HG03558 (cell line): Measurements from ENCODE around the gene TSPAN9.

Source experiments
- ATAC-seq: cut with Tn5 transposase; IDR thresholded peaks from one replicate; pipeline ENCODE4 v1.9.1; 2021; ENCODE audit warnings: moderate number of reproducible peaks; ENCODE audit not compliant: unreplicated experiment; ENCODE audit errors: extremely low read depth

Gene TSPAN9

DNA sequence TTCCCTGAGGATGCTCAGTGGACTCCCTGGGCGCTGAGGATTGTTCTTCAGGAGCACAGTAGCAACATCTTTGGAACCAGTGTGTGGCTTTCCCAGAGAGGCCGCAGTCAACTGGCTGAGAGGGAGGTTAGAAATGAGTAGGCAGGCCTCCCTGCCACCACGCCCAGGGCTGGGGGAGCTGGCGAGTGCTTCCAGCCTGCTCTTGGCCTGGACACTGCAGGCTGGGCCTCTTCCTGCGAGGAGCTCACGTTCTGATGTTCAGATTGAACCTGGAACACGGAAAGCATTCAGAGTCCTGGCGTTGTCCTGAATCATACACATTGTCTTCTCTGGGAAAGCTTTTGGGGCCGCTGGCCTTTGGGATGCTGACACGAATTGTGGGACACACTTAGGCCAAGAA is 15.6 kb downstream of the TSPAN9 start:
- no peak for ATAC-seq

GRCh38 chr12:3097186-3097804 is 20.1 kb downstream of the TSPAN9 start:
- ATAC-seq: no peak

DNA sequence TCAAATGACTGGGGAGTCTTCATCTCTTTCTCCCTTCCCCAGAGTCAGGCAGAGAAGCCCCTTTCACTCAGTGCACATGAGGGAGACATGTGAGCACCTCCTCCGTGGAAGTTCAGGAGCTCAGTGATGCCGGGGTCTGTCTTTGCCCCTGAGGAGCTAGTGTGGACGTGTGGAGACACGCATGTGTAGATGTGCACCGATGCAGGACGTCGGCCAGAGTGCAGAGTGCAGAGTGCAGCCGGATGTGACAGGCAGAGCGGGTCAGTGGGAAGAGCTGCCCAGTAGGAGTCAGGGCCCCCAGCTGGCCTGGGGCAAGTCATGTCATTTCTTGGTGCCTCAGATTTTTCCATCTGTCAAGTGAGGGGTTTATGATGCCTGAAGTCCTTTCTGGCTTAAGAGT is 20.7 kb downstream of the TSPAN9 start:
- ATAC-seq: no peak

DNA sequence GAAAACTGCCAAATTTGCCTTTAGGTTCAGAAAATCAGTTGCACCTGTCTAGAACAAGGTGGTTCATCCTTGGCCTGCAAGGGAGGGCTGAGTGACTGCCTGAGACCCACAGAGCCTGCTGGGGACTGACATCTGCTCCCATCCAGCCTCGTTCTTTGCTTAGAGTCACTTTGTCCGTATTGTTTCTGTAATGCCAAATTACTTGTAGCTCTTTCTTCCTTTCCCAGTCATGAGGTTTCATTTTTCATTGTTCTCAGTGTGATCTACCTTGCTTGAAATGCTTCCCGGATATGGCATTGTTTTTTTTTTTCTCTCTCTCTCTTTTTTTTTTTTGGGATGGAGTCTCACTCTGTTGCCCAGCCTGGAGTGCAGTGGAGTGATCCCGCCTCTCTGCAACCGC is 21.3 kb downstream of the TSPAN9 start:
- no peak for ATAC-seq

DNA sequence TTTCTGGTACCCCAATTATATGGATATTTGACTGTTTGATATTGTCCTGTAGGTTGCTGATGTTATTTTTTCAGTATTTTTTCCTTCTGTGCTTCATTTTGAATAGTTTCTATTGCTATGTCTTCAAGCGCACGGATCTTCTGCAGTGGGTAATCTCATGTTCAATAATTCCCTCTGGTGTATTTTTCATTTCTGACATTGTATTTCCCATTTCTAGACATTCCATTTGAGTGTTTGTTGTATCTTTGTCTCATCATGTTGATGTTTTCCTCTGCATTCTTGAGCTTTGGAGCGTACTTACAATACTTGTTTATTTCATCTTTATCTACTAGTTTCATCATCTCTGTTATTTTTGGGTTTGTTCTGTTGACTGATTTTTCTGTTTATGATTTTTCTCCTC is 22.0 kb downstream of the TSPAN9 start:
- no peak for ATAC-seq

DNA sequence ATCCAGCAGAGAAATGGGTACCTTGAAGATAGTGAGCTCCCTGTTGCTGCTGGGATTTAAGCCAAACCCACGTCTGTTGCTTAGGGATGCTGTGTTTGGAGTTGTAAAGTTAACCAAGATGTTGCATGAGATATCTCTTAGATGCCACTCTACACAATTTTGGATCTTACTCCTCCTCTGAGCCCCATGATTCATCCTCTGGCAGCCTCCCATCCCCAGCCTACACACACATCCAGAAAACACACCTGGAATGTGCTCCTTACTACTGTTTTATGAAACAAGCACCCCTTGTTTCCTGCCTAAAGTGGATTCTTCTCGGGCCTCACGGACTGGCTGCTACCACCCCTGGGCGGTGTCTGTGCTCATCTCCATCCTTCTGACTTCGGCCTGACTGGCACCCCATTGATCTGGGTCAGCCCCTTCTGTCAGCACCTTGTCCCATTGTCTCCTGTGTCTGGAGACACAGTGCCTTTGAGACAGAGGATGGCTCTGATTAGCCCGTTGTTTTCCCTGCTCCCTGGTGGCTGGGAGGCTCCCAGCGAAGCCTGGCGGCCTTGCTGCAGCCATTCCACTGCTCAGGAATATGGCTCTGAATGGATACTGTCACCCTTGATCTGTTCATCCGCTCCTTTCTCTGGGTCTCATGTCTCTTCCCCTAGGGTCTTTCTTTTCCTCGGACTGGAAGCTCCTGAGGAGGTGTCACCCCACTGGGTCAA is 24.3 kb downstream of the TSPAN9 start:
- ATAC-seq: no peak

DNA sequence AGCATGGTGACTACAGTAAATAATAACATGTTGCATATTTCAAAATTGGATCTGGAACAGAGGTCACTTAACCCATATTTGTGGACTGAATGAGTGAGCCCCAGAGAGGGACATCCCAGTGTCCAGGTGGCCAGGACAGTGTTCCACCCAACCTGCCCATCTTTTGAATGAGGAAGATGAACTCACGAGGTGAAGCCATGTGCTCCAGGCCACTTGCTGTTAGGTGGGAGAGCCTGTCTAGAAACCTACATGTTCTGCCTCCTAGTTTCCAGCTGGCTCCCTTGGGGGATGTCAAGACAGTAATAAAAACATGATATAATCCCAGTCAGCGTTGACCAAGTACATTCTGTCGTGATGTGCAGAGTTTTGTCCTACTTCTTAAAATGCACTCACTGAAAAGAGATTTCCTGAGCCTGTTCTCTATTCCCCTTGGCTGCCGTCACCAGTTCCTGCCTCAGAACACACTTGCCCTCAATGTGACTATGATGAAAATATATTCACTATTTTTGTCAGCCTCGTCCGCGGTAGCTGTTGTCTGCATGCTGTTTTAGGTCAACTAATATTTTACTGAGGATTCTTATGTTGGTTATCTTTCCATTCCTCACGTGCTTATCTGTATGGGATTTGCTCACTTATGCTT is 25.7 kb downstream of the TSPAN9 start:
- no peak for ATAC-seq

DNA sequence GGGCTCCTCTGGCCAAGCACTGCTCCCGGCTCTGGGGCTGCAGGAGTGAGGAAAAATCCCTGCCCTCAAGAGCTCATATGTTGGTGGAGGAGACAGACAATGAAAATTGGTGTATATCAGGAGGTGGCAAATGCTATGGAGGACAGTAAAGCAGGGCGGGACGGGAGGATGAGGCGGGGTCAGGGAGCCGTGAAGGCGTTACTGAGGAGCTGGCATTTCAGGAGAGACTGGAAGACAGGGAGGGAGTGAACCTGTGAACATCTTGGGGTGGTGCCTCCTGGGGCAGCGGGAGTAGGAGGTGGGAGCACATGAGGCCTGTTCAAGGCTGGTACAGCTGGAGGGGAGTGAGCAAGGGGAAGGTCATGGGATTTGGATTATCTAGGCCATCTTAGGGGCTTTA is 26.6 kb downstream of the TSPAN9 start:
- no peak for ATAC-seq

GRCh38 chr12:3105690-3106479 is 28.7 kb downstream of the TSPAN9 start:
- no peak for ATAC-seq

GRCh38 chr12:3106579-3106978 is 29.4 kb downstream of the TSPAN9 start:
- ATAC-seq: no peak

DNA sequence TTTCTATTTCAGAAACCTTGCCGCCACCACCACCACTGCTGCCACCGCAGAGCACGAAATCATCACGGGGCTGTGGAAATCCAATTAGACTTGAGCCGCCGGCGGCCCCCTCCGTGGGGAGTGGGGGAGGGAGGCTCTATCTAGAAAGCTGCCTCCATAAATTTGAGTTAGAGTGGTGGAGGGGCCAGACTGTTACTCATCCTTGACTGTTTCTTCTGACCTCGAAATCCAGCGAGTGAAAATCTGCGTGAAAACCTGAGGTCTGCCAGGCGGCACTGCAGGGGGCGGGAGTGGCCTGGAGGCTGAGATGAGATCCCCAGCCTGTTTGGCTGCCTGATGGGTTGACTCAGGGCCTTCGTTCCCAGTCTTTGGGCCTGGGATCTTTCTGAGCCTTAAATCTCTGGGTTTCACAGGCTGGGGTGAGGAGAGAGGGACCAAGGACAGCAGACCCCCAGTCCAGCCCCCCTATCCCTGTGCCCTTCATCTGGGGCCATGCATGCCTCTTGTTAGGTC is 29.9 kb downstream of the TSPAN9 start:
- no peak for ATAC-seq

- no peak for ATAC-seq
Observed at GRCh38 chr12:3107954-3108353, 30.8 kb downstream of the TSPAN9 start.

DNA sequence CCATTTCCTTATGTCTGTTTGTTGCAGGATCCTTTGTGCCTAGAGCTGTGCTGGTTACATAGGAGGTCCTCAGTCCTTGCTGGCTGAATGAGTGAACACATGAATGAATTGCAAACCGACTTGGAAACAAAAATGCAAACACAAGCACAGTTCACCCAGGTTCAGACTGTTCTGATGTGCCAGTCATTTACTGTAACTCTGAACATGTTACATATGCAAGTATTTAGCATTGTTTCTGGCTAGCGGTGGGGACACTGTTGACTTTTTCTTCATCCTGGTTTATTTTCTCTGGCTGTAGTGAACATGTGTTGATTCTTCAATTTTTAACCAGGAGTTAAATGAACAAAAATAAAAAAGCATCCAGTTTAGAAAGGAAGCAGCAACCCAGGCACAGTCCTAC is 33.4 kb downstream of the TSPAN9 start:
- ATAC-seq: no peak

GRCh38 chr12:3113671-3114325 is 36.6 kb downstream of the TSPAN9 start:
- ATAC-seq: no peak

DNA sequence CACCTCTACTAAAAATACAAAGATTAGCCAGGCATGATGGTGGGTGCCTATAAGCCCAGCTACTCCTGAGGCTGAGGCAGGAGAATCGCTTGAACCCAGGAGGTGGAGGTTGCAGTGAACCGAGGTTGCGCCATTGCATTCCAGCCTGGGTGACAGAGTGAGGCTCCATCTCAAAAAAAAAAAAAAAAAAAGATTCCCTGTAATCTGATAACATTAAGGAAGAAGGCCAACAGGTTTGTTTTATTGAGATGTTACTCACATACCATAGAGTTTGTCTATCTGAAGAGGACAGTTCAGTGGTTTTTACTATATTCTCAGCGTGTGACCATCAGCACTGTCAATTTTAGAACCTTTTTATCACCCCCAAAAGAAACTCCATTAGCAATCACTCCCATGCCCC is 37.5 kb downstream of the TSPAN9 start:
- no peak for ATAC-seq

DNA sequence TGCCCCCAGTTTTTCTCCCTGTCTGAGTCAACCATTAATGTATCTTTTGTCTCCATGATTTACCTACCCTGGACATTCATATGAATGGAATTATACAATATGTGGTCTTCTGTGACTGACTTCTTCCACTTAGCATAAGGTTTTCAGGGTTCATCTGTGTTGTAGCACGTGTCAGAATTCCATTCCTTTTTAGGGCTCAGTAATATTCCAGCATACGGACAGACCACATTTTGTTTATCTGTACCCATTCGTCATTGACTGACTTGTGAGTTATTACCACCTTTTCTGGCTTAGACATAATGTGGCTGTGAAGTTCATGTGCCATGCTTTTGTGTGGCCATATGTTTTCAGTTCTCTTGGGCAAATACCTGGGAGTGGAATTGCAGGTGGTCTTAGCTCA is 37.9 kb downstream of the TSPAN9 start:
- no peak for ATAC-seq

GRCh38 chr12:3116106-3116844 is 39.1 kb downstream of the TSPAN9 start:
- ATAC-seq: no peak

DNA sequence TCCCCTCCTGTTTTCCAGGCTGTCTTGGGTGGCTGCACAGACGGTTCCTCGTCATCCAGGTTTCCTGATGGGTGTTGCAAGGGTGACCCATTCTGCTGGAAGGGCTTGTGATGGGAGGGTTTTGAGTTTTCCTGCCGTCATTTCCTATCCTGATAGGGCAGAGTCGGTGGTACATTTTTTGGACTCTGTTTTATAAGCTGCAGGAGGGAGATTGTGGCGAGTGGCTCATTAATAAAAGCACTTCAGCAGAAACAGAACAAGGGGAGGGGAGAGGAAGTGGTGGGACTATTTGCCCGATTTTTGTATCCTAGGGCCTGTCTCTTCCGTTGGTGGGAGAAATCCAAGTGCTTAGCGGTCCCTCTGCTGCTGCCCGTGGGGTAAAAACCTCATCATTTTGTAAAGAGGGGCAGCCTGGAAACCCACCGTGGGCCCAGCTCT is 40.0 kb downstream of the TSPAN9 start:
- ATAC-seq: no peak

GRCh38 chr12:3117591-3118015 is 40.4 kb downstream of the TSPAN9 start:
- ATAC-seq: no peak
